ENCODE data around the gene SMARCC1.
A peak's percentile ranks its signal among the peaks of the same experiment; 100 is the strongest.

DNA sequence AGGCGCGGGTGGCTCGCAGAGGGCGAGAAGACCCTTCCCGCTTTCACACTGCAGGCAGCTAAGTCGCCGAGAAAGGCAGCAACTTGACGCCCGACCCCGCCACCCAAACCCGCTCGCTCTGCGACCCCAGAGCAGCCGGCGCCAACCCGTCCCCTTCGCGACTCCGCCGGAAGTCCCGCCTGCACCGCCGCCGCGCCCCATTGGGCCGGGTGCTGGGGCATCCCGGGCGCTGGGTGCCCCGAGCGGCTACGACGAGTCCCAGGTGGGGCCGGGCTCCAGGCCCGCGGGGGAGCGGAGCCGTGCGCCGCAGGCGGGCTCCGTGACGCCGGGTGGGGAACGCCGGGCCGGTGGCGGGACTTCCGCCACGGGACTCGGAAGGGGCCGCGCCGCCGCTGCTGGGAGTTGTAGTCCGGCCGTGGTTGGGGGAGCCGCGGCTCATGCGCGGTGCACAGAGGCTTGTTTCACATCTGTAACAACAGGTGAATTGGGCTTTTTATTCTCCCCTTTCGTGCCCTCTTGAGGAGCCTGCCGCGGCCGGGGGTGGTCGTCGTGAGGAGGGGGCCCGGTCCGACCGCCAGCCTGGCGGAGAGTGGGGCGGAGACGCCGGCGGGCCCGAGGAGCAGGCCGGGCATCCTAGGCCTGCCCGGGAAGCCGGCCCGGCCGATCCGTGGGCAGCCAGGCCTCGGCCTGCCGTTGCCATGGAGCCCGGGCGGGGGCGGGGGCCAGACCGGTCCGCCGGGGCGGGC is 21.2 kb upstream of the SMARCC1 start, which contains the start of gene DHX30:
- TF ChIP-seq, protein P1, sequence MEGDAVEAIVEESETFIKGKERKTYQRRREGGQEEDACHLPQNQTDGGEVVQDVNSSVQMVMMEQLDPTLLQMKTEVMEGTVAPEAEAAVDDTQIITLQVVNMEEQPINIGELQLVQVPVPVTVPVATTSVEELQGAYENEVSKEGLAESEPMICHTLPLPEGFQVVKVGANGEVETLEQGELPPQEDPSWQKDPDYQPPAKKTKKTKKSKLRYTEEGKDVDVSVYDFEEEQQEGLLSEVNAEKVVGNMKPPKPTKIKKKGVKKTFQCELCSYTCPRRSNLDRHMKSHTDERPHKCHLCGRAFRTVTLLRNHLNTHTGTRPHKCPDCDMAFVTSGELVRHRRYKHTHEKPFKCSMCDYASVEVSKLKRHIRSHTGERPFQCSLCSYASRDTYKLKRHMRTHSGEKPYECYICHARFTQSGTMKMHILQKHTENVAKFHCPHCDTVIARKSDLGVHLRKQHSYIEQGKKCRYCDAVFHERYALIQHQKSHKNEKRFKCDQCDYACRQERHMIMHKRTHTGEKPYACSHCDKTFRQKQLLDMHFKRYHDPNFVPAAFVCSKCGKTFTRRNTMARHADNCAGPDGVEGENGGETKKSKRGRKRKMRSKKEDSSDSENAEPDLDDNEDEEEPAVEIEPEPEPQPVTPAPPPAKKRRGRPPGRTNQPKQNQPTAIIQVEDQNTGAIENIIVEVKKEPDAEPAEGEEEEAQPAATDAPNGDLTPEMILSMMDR (conservative IDR thresholded peaks at IDR 0.05; ENCODE audit: low read depth, low read length) = no peak
- TF ChIP-seq POLR2A (IDR thresholded peaks at IDR 0.05; ENCODE audit: low read depth, low read length) = 0 out of 2 replicates have a peak, but pooled peaks have one; percentile 8
- TF ChIP-seq RCOR1 (IDR thresholded peaks at IDR 0.05; ENCODE audit: insufficient replicate concordance, low read length) = no peak
- TF ChIP-seq MAFK (IDR thresholded peaks at IDR 0.05; ENCODE audit: low read depth, low read length) = no peak
- no peak for TF ChIP-seq SMC3 (IDR thresholded peaks at IDR 0.05; ENCODE audit: low read depth, low read length)
- TF ChIP-seq, protein P2, sequence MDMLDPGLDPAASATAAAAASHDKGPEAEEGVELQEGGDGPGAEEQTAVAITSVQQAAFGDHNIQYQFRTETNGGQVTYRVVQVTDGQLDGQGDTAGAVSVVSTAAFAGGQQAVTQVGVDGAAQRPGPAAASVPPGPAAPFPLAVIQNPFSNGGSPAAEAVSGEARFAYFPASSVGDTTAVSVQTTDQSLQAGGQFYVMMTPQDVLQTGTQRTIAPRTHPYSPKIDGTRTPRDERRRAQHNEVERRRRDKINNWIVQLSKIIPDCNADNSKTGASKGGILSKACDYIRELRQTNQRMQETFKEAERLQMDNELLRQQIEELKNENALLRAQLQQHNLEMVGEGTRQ (IDR thresholded peaks at IDR 0.05; ENCODE audit: low read depth, low read length) = peak; percentile 54; the same call in 1 of the 2 replicates
- no peak for TF ChIP-seq RAD21 (IDR thresholded peaks at IDR 0.05; ENCODE audit: low read length)
